ENCODE data around the gene HDAC1. TPM values are rescaled to one million over a fixed set of nuclear protein-coding genes. Genes with fewer than 3 reads are reported as not detected.

The HDAC1 gene
- total and polyA plus RNA-seq, 2 of the 13 experiments (the other 11 are each of a cell fraction or from before 2014, with no cell fraction given), result 93.5 to 189 TPM

DNA sequence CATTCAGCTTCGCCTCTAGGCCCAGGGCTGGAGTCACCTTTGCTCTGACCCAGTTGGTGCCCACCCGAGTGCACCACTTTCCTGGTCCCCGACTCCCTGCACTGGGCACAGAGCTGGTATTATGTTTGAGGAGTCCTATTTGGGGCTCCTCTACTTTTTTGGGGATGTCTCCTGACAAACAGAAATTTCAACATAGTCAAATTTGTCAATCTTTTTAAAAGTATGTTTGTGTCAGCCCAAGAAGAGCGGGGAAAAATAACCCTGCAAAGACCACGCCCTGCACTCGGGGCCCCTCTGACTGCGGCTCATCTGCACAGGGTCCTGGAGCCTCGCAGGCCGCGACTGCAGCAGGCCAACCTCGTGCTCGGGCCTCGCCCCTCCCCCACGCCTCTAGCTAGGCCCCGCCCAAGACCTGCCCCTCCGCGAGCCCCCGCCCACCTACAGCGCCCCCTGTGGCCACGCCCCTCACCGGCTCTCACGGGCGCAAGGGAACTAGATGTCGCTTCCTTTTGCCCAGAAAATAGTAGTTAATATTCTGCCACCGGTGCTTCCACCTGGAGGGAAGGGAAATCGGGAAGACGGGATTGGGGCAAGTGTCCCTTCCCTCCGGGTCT is 59.0 kb downstream of the HDAC1 start (continued):
- peak; percentile 25; the same call in 1 of the 2 replicates for TF ChIP-seq ATF2 (CRISPR knock-in tag; IDR thresholded peaks at IDR 0.05)
- no peak for TF ChIP-seq TBX2 (CRISPR knock-in tag; IDR thresholded peaks at IDR 0.05; ENCODE audit: borderline replicate concordance)
- no peak for TF ChIP-seq PHB2 (IDR thresholded peaks at IDR 0.05; ENCODE audit: partially characterized antibody)
- TF ChIP-seq ZNF510 (CRISPR knock-in tag; IDR thresholded peaks at IDR 0.05; ENCODE audit: low read depth), result peak; percentile 96
- TF ChIP-seq GABPA (IDR thresholded peaks at IDR 0.05; ENCODE audit: low read depth, low read length), result 0 out of 2 replicates have a peak, but pooled peaks have one; percentile 25
- no peak for TF ChIP-seq GABPA (CRISPR knock-in tag; IDR thresholded peaks at IDR 0.05; ENCODE audit: low read depth)
- TF ChIP-seq, protein P1, sequence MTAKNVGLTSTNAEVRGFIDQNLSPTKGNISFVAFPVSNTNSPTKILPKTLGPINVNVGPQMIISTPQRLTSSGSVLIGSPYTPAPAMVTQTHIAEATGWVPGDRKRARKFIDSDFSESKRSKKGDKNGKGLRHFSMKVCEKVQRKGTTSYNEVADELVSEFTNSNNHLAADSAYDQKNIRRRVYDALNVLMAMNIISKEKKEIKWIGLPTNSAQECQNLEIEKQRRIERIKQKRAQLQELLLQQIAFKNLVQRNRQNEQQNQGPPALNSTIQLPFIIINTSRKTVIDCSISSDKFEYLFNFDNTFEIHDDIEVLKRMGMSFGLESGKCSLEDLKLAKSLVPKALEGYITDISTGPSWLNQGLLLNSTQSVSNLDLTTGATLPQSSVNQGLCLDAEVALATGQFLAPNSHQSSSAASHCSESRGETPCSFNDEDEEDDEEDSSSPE (CRISPR knock-in tag; IDR thresholded peaks at IDR 0.05), result peak; percentile 86
- TF ChIP-seq ZNF574 (CRISPR knock-in tag; IDR thresholded peaks at IDR 0.05), result 0 out of 2 replicates have a peak, but pooled peaks have one; percentile 53
- TF ChIP-seq KMT2A (CRISPR knock-in tag; IDR thresholded peaks at IDR 0.05), result 0 out of 2 replicates have a peak, but pooled peaks have one; percentile 43
- peak; percentile 65; the same call in 1 of the 2 replicates for TF ChIP-seq ZNF768 (CRISPR knock-in tag; IDR thresholded peaks at IDR 0.05)
- TF ChIP-seq GATAD1 (CRISPR knock-in tag; IDR thresholded peaks at IDR 0.05), result 0 out of 2 replicates have a peak, but pooled peaks have one; percentile 33
- peak; percentile 82 for TF ChIP-seq MYC (CRISPR knock-in tag; IDR thresholded peaks at IDR 0.05; ENCODE audit: borderline replicate concordance)
- TF ChIP-seq MIER3 (CRISPR knock-in tag; IDR thresholded peaks at IDR 0.05; ENCODE audit: borderline replicate concordance), result peak; percentile 54; the same call in 1 of the 2 replicates
- peak; percentile 38; the same call in 1 of the 2 replicates for TF ChIP-seq TARDBP (CRISPR knock-in tag; IDR thresholded peaks at IDR 0.05)
- no peak; the same call in 1 of the 2 replicates for TF ChIP-seq ZNF7 (CRISPR knock-in tag; IDR thresholded peaks at IDR 0.05)
- TF ChIP-seq ZNF749 (CRISPR knock-in tag; IDR thresholded peaks at IDR 0.05; ENCODE audit: borderline replicate concordance), result peak; percentile 41; the same call in 1 of the 2 replicates
- TF ChIP-seq, protein P2, sequence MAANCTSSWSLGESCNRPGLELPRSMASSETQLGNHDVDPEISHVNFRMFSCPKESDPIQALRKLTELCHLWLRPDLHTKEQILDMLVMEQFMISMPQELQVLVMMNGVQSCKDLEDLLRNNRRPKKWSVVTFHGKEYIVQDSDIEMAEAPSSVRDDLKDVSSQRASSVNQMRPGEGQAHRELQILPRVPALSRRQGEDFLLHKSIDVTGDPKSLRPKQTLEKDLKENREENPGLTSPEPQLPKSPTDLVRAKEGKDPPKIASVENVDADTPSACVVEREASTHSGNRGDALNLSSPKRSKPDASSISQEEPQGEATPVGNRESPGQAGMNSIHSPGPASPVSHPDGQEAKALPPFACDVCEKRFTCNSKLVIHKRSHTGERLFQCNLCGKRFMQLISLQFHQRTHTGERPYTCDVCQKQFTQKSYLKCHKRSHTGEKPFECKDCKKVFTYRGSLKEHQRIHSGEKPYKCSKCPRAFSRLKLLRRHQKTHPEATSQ (CRISPR knock-in tag; IDR thresholded peaks at IDR 0.05; ENCODE audit: borderline replicate concordance), result 0 out of 2 replicates have a peak, but pooled peaks have one; percentile 63

All from HepG2 (cell line).